GM10266 (cell line): Measurements from ENCODE around the gene KLK12.
"Not testable (repeated sequence)": the region's sequence is repeated elsewhere in the genome, so short reads cannot be mapped to it uniquely, and the experiment has no call there.

Experiments used
- DNase-seq: peaks from one replicate; pipeline ENCODE4 v3.0.0; 2012; ENCODE audit errors: extremely low spot score
- TF ChIP-seq, protein P1 (sequence below): IDR thresholded peaks from 2 replicates; pipeline ENCODE4 v1.5.1; 2012; ENCODE audit warnings: mild to moderate bottlenecking, low read depth; ENCODE audit not compliant: control insufficient read depth, insufficient read depth; ENCODE audit errors: missing control alignments

Gene KLK12

DNA sequence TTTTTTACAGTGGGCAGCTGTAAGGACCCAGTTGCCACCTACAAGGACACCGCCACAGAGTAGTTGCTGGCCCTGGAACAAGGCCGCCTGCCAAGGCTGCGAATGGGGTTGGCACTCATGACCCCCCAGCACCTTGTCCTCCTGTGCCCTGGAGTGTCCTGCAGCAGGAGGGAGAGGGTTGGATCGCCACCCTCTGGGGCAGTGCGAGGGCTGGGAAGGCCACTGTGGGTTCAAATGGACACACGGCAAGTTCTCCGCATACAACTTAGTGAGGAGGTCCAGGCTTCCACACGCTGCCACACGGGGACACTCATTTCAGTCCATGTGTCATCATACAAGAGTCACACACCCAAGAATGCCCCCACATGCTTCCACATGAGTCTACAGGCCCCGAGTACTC lies 34.4 kb downstream of the KLK12 start:
- TF ChIP-seq, protein P1, sequence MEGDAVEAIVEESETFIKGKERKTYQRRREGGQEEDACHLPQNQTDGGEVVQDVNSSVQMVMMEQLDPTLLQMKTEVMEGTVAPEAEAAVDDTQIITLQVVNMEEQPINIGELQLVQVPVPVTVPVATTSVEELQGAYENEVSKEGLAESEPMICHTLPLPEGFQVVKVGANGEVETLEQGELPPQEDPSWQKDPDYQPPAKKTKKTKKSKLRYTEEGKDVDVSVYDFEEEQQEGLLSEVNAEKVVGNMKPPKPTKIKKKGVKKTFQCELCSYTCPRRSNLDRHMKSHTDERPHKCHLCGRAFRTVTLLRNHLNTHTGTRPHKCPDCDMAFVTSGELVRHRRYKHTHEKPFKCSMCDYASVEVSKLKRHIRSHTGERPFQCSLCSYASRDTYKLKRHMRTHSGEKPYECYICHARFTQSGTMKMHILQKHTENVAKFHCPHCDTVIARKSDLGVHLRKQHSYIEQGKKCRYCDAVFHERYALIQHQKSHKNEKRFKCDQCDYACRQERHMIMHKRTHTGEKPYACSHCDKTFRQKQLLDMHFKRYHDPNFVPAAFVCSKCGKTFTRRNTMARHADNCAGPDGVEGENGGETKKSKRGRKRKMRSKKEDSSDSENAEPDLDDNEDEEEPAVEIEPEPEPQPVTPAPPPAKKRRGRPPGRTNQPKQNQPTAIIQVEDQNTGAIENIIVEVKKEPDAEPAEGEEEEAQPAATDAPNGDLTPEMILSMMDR = no peak
- DNase-seq = no peak

DNA sequence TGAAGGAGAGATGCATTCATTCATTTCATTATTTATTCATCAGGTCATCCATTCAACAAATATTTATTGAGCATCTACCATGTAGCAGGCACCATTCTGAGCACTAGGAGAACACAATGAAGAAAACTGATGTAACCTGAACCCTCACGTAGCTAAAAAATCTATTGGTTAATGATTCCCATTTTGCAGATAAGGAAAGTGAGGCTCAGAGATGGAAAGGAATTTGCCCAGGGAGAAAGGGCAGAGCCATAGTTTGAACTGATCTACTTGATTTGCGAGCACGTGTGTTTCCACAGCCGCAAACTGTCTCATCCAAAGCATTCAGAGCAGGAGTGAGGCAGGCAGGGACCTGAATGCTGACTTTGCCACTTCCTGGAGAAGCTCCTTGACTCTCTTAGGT lies 36.1 kb downstream of the KLK12 start:
- TF ChIP-seq, protein P1 = no peak

DNA sequence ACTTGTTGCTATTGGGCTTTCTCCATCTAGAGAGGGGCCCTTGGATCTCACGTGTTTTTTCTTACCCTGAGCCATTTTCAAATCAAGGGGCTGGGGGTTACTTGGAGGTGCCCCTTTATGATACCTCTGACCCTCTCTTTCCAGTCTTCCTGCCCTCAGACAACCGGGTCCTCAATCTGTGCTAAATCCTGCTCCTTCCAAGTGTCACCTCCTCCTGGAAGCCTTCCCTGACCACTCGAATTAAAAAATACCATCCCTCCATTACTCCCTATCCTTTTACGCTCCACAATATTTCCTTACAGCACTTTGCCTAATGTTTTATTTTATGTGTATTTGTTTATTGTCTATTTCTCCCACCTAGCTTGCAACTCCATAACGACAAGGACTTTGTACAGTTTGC lies 36.7 kb downstream of the KLK12 start:
- DNase-seq = no peak
- TF ChIP-seq, protein P1 = no peak

More for the DNA sequence above, 36.1 kb downstream of the KLK12 start:
- no peak for DNase-seq

DNA sequence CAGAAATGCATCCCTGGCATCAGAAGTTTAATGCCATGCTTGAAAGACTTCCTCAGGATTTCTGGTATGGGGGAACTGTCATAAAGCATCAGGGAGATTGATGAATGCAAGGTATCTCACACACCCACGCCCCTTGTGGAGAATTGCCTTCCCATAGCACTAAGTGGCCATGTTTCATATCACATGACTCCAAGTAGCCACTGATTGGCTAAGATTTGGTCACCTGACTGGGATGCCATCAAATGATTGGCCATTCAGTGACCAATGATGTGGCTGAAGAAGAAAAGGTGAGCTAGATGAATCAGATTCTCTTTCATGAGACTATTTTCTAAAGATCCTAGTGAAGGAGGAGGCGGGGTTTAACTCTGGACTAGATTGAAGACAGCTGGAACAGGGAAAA lies 40.7 kb downstream of the KLK12 start:
- TF ChIP-seq, protein P1 = no peak
- DNase-seq = no peak

DNA sequence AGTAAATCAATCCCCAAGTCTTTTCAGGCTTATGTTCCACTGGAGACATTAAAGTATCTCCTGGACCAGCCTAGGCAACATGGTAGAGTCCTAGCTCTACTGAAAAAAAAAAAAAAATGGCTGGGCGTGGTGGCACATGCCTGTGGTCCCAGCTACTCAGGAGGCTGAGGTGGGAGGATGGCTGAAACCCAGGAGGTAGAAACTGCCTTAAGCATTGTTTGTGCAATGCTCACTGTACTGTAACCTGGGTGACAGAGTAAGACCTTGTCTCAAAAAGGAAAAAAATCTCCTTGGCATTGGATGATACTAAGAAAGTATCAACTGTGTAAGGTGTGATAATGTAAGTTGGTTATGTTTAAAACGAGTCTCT lies 42.2 kb downstream of the KLK12 start:
- no peak for DNase-seq
- TF ChIP-seq, protein P1 = no peak

DNA sequence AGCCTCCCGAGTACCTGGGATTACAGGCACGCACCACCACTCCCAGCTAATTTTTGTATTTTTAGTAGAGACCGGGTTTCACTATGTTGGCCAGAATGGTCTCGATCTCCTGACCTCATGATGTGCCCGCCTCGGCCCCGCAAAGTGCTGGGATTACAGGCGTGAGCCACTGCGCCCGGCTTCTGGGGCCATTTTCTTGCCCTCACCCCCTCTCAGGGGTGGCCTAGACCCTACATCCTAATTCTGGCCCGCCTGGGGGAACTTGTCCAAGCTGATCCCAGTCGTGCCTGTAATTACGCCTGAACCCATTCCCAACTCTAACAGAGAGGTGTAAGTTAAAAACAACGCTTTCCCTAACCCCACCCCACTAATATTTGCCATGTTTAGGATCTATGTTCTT lies 50.4 kb downstream of the KLK12 start:
- DNase-seq = not testable (repeated sequence)

DNA sequence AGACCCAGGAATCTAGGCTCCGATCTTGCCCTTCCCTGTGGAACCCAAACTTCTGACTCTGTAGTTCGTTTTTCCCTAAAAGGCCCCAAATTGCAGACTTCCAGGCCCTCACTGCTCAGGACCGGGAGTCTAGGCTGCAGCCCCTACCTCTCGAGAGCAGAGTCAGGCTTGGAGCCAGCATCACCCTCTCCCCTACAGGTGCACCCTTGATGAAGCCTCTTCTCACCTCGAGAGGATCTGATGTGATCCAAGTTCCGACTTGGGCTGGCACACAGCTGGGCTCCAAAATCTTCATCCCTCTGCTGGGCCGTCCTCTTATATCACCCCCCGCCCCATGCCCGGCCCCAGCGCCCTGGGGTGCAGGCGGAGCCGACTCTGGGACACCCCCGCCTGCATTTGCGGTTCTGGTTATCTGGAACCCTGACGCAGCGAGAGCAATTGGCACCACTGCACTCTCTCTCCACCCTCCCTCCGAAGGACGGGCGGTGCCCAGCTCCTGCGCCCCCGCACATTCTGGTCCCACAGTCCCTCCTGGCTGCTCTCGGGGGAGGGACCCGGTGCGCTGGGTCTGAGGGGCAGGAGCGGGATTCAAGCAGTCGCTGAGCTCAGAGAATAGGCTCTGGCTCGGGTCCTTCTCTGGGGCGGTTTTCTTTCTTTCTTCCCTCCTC lies 51.0 kb downstream of the KLK12 start, which contains the start of gene KLK7:
Gene KLK7, minus strand, starts transcription at position 293 of the 668 bp plus-strand sequence. CDS start 1,518 bp downstream, outside the sequence.
- TF ChIP-seq, protein P1 = no peak
- no peak for DNase-seq

DNA sequence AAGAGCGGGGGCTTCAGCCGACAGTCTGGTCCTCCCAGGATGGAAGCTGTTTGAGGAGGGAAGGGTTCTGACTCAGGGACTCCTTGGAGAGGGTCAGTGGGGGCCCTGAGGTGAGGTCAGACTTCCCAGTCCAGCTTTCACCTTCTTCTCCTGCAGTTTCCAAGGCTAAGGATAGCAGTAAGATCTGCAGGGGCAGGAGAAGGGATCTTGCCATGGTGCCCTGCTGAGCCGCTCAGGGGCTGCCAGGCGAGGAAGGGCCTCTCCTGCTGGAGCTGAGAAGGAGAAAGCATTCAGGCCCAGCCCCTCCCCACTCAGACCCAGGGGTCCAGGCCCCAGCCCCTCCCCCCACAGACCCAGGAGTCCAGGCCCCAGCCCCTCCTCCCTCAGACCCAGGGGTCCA lies 52.6 kb downstream of the KLK12 start:
- TF ChIP-seq, protein P1 = no peak
- DNase-seq = no peak
